Measurements from ENCODE around the gene ERG. TPM values are rescaled to one million over a fixed set of nuclear protein-coding genes. Genes with fewer than 3 reads are reported as not detected.

The ERG gene
- total and polyA plus RNA-seq, 3 donors from 2014 or later, result 3.7 to 8.0 (median 5.0) TPM

DNA sequence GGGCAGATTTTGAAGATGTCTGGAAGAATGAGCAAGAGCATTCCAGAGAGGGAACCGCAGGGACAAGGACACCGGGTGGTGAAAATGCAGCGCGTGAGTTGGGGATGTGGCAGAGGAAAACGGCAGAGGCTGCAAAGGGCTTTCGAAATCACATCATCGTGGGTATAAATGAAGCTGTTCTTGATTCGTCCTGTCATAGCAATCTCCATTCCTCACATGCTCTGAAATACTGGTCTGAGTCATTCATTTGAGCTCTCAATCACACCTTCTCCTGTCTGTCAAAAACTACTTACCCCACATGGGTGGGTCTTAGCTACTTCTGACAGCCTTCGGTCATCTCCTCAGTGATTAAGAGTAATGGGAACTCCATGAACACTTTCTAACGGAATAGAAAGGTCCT, 81.5 kb downstream of the ERG start:
- Histone ChIP-seq H3K27me3 (no peaks in the 10 kb centered on the region), H3K36me3 (ENCODE audit: low read depth, missing control alignments) (no peaks in the 10 kb centered on the region), H3K4me3 (no peak overlapping the region), H3K27ac (no peak overlapping the region), H3K4me1 (no peaks in the 10 kb centered on the region), H3K9me3 (no peaks in the 10 kb centered on the region)
- 77 to 88% methylated on average over 10 of the region's 10 CpGs for WGBS, 2 donors
- no peak for DNase-seq
- intact Hi-C loops (cut with DNase I; ENCODE audit: low total_unique reads), result no loop called here
- TF ChIP-seq POLR2A (IDR thresholded peaks at IDR 0.05), result no peak
- TF ChIP-seq, protein P1, sequence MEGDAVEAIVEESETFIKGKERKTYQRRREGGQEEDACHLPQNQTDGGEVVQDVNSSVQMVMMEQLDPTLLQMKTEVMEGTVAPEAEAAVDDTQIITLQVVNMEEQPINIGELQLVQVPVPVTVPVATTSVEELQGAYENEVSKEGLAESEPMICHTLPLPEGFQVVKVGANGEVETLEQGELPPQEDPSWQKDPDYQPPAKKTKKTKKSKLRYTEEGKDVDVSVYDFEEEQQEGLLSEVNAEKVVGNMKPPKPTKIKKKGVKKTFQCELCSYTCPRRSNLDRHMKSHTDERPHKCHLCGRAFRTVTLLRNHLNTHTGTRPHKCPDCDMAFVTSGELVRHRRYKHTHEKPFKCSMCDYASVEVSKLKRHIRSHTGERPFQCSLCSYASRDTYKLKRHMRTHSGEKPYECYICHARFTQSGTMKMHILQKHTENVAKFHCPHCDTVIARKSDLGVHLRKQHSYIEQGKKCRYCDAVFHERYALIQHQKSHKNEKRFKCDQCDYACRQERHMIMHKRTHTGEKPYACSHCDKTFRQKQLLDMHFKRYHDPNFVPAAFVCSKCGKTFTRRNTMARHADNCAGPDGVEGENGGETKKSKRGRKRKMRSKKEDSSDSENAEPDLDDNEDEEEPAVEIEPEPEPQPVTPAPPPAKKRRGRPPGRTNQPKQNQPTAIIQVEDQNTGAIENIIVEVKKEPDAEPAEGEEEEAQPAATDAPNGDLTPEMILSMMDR (IDR thresholded peaks at IDR 0.05), result no peak

DNA sequence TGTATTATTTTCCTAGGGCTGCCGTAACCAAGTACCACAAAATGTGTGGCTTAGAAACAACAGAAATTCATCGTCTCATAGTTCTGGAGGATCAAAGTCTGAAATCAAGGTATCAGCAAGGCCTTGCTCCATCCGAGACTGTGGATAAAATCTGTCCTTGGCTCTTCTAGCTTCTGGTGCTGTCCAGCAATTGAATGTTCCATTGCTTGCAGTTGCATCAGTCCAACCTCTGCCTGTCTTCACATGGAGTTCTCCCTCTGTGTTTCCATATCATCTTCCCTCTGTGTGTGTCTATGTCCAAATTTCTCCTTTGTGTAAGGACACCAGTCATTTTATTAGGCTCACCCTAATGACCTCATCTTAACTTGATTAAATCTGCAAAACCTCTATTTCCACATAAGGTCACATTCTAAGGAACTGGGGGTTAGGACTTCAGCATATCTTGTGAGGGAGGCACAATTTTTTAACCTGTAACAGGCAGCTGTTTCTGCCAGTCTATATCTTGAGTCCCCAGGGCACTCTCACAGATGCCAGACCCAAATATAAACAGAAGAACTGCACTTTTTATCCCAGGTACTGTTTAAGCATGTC, 84.2 kb downstream of the ERG start:
- TF ChIP-seq POLR2A (IDR thresholded peaks at IDR 0.05), result no peak
- TF ChIP-seq, protein P1 (IDR thresholded peaks at IDR 0.05), result no peak
- H3K36me3 ChIP-seq (ENCODE audit: low read depth, missing control alignments), result no peaks in the 10 kb centered on the region
- WGBS, 2 donors, result 78 to 85% methylated on average over 3 of the region's 3 CpGs

DNA sequence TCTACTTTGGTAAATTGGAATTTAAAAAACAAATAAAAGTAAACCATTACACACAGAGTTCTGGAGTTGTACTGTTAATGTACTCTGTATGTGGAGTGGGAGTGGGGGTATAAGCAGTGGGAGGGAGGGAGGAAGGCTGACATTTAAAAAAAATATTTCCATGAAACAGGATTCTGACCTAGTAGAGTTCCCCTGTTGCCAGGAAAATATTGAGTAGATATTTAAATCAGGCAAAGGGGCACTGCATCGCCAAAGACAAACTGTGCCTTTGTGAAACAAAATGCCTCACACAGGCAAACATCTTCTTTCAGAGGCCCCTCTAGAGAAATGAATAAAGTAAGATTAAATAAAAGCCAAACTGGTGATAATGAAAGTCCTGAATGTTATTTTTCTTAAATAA, 87.8 kb downstream of the ERG start:
- TF ChIP-seq, protein P1 (IDR thresholded peaks at IDR 0.05), result no peak
- no peak for TF ChIP-seq POLR2A (IDR thresholded peaks at IDR 0.05)
- no peaks in the 10 kb centered on the region for H3K36me3 ChIP-seq (ENCODE audit: low read depth, missing control alignments)
- no peaks in the 10 kb centered on the region for H3K4me1 ChIP-seq
- no peaks in the 10 kb centered on the region for H3K9me3 ChIP-seq
- no peak for DNase-seq
- WGBS, 2 donors, result 38 to 57% methylated on average over 1 of the region's 1 CpG
- no peak overlapping the region for H3K4me3 ChIP-seq
- H3K27ac ChIP-seq, result no peak overlapping the region
- intact Hi-C loops (cut with DNase I; ENCODE audit: low total_unique reads), result no loop called here
- H3K27me3 ChIP-seq, result no peaks in the 10 kb centered on the region

More for the DNA sequence above, 84.2 kb downstream of the ERG start:
- Histone ChIP-seq H3K27ac (no peak overlapping the region), H3K4me3 (no peak overlapping the region), H3K27me3 (no peaks in the 10 kb centered on the region), H3K9me3 (no peaks in the 10 kb centered on the region), H3K4me1 (no peaks in the 10 kb centered on the region)
- intact Hi-C loops (cut with DNase I; ENCODE audit: low total_unique reads), result no loop called here
- no peak for DNase-seq

DNA sequence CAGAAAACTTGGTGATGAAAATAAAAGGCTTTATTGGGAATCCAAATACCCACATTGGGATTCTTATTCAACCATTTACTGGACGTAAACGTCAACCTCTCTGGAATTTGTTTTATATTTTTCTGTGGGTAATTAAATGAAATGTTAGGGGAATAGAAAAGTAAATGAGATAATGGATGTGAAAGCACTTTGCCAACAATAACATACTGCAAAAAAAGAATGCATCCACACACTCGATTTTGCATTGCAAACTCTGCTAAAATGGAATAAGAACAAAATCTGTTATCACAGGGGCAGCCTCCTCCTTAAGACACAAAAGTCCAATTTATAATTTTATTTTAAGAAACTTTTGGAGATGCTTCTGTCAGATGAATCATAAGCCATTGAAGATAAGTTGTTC, 88.4 kb downstream of the ERG start:
- WGBS, 2 donors, result 44 to 60% methylated on average over 3 of the region's 3 CpGs
- no peak overlapping the region for H3K4me3 ChIP-seq
- TF ChIP-seq POLR2A (IDR thresholded peaks at IDR 0.05), result no peak
- TF ChIP-seq, protein P1 (IDR thresholded peaks at IDR 0.05), result no peak
- H3K27me3 ChIP-seq, result no peaks in the 10 kb centered on the region
- H3K4me1 ChIP-seq, result no peaks in the 10 kb centered on the region
- no peaks in the 10 kb centered on the region for H3K36me3 ChIP-seq (ENCODE audit: low read depth, missing control alignments)
- no peaks in the 10 kb centered on the region for H3K9me3 ChIP-seq
- no peak for DNase-seq
- no peak overlapping the region for H3K27ac ChIP-seq
- intact Hi-C loops (cut with DNase I; ENCODE audit: low total_unique reads), result no loop called here

DNA sequence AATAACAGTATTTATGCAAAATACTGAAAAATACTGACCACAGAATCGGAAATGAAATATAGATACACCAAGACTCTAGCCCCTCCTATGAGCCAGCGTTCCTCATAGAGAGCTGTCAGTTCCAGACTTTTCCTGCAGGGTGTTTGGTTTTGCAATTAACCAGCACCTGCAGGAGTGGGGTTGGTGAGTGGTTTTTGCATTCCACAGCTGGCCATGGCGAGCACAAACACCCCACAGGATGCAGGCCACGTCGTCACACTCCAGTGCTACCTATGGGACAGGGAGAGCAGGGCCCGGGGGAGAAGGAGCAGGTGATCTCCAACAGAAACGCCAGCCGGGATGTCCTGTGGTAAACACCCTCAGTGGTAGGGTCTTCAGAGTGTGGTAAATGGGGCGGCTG, 94.1 kb downstream of the ERG start:
- Histone ChIP-seq H3K4me3 (no peak overlapping the region), H3K9me3 (no peaks in the 10 kb centered on the region), H3K36me3 (ENCODE audit: low read depth, missing control alignments) (no peaks in the 10 kb centered on the region), H3K27ac (no peak overlapping the region), H3K4me1 (no peaks in the 10 kb centered on the region), H3K27me3 (no peaks in the 10 kb centered on the region)
- 84 to 87% methylated on average over 9 of the region's 9 CpGs for WGBS, 2 donors
- no peak for DNase-seq
- TF ChIP-seq, protein P1 (IDR thresholded peaks at IDR 0.05), result no peak
- no peak for TF ChIP-seq POLR2A (IDR thresholded peaks at IDR 0.05)
- intact Hi-C loops (cut with DNase I; ENCODE audit: low total_unique reads), result no loop called here

All from testis (tissue), 3 donors.